Endothelial cell of umbilical vein (primary cell): ENCODE measurements around the gene ANO4.

ENCODE experiments used
- CTCF ChIP-seq, 2 donors: IDR thresholded peaks; 1 replicate in 1 of 2; 2 replicates in 1 of 2; pipeline ENCODE4 v1.5.1; 2011; ENCODE audit warnings: low read length in 2 of 2, mild to moderate bottlenecking in 2 of 2, moderate library complexity in 2 of 2, control low read depth in 1 of 2, inconsistent platforms in 1 of 2, low read depth in 1 of 2; ENCODE audit not compliant: insufficient read depth in 1 of 2; ENCODE audit errors: extremely low read depth in 1 of 2
- EZH2 ChIP-seq: IDR thresholded peaks from 2 replicates; pipeline ENCODE4 v1.6.1; 2012; ENCODE audit warnings: borderline replicate concordance, low read depth, mild to moderate bottlenecking, moderate library complexity, low read length, inconsistent platforms; ENCODE audit not compliant: severe bottlenecking
- GATA2 ChIP-seq: IDR thresholded peaks from 2 replicates; pipeline ENCODE4 v1.7.0; 2011; ENCODE audit warnings: low read depth, mild to moderate bottlenecking, moderate library complexity, mixed read lengths, low read length; ENCODE audit not compliant: insufficient read length, insufficient read depth
- JUN ChIP-seq: IDR thresholded peaks from 2 replicates; pipeline ENCODE4 v1.6.1; 2011; ENCODE audit warnings: borderline replicate concordance, low read depth; ENCODE audit not compliant: insufficient read length, insufficient read depth
- MAX ChIP-seq: IDR thresholded peaks from 2 replicates; pipeline ENCODE4 v1.6.1; 2011; ENCODE audit not compliant: insufficient read depth, insufficient read length
- POLR2A ChIP-seq: IDR thresholded peaks from 2 replicates; pipeline ENCODE4 v1.6.1; 2012; ENCODE audit warnings: low read depth, mild to moderate bottlenecking, control low read depth, low read length

GRCh38 chr12:100808777-100809176 lies 14.2 kb downstream of the ANO4 start:
- no peak for TF ChIP-seq CTCF (IDR thresholded peaks at IDR 0.05; ENCODE audit: extremely low read depth in 1 of 2, insufficient read depth in 1 of 2, low read depth in 1 of 2, low read length in 2 of 2)
- TF ChIP-seq POLR2A = no peak
- no peak for TF ChIP-seq EZH2
- TF ChIP-seq GATA2 = no peak
- no peak for TF ChIP-seq JUN
- TF ChIP-seq MAX = no peak
